HepG2 (cell line): ENCODE results near the gene RMI2. TPM values are rescaled to one million over a fixed set of nuclear protein-coding genes. Genes with fewer than 3 reads are reported as not detected.
A peak's percentile ranks its signal among the peaks of the same experiment; 100 is the strongest.

Experiments used
- EED ChIP-seq: sonication (generic); formaldehyde crosslinking; IDR thresholded peaks from 2 replicates; pipeline ENCODE4 v1.5.0; 2020; ENCODE audit warnings: mild to moderate bottlenecking, missing genetic modification reagents
- GFI1 ChIP-seq: sonication (generic); formaldehyde crosslinking; IDR thresholded peaks from 2 replicates; pipeline ENCODE4 v1.5.0; 2020; ENCODE audit warnings: missing genetic modification reagents, mild to moderate bottlenecking, borderline replicate concordance
- HIC2 ChIP-seq: sonication (generic); formaldehyde crosslinking; IDR thresholded peaks from 2 replicates; pipeline ENCODE4 v1.9.0; 2022; ENCODE audit warnings: low read depth, missing genetic modification reagents
- MXD4 ChIP-seq: IDR thresholded peaks from 2 replicates; pipeline ENCODE4 v1.6.1; 2016; ENCODE audit warnings: mild to moderate bottlenecking, missing biosample characterization, missing genetic modification reagents
- YY1 ChIP-seq: IDR thresholded peaks from 2 replicates; pipeline ENCODE4 v1.6.1; 2011; ENCODE audit warnings: low read length, low read depth, moderate library complexity, mild to moderate bottlenecking; ENCODE audit not compliant: insufficient read depth, insufficient replicate concordance
- ZFP36L1 ChIP-seq: sonication (generic); formaldehyde crosslinking; IDR thresholded peaks from 2 replicates; pipeline ENCODE4 v1.8.0; 2022; ENCODE audit warnings: mild to moderate bottlenecking, missing genetic modification reagents, moderate library complexity
- ZNF281 ChIP-seq: sonication (generic); formaldehyde crosslinking; IDR thresholded peaks from 2 replicates; pipeline ENCODE4 v1.4.0; 2020; ENCODE audit warnings: missing genetic modification reagents, borderline replicate concordance
- ZNF318 ChIP-seq: sonication (generic); formaldehyde crosslinking; IDR thresholded peaks from 2 replicates; pipeline ENCODE4 v1.4.0; 2020; ENCODE audit warnings: mild to moderate bottlenecking, missing genetic modification reagents
- ZNF609 ChIP-seq: sonication (generic); formaldehyde crosslinking; IDR thresholded peaks from 2 replicates; pipeline ENCODE4 v1.4.0; 2020; ENCODE audit warnings: mild to moderate bottlenecking, missing genetic modification reagents, borderline replicate concordance
- polyA plus RNA-seq, 8 experiments: library from polyadenylated mRNA; depleted of rRNA in 3 of 8; stranded (reverse) in 7 of 8; unstranded in 1 of 8; fragments of >200 nt; fragmentation: Illumina TruSeq in 4 of 8; extraction: Trizol in 4 of 8; gene quantifications; 2 replicates each; pipeline versions ENCODE4 v1.2.1 to v1.2.3, GENCODE V29; 2011 to 2016; ENCODE audit warnings: low read depth in 4 of 8, missing spikeins in 1 of 8, mixed read lengths in 1 of 8; ENCODE audit not compliant: insufficient read depth in 1 of 8
- total RNA-seq, 5 experiments: library from RNA; depleted of rRNA; stranded (reverse); fragments of >200 nt; fragmentation: Illumina TruSeq; extraction: Trizol; gene quantifications; 2 replicates each; pipeline ENCODE4 v1.2.3, GENCODE V29; 2016; ENCODE audit warnings: low read depth in 1 of 5

Gene RMI2
- total and polyA plus RNA-seq, 2 of the 13 experiments (the other 11 are each of a cell fraction or from before 2014, with no cell fraction given) = 24.5 to 55.7 TPM

- TF ChIP-seq ZNF318 (CRISPR knock-in tag) (peak; percentile 66), ZNF609 (CRISPR knock-in tag) (peak; percentile 47), ZNF281 (CRISPR knock-in tag) (peak; percentile 29; the same call in 1 of the 2 replicates), MXD4 (CRISPR knock-in tag) (peak; percentile 74; the same call in 1 of the 2 replicates), YY1 (no peak), HIC2 (CRISPR knock-in tag) (no peak; the same call in 1 of the 2 replicates), GFI1 (peak; percentile 14), ZFP36L1 (CRISPR knock-in tag) (0 out of 2 replicates have a peak, but pooled peaks have one; percentile 14), EED (CRISPR knock-in tag) (no peak)
Measured at GRCh38 chr16:11296706-11297491, 48.4 kb upstream of the RMI2 start (continued).
